Astrocyte (in vitro differentiated cells and primary cell): ENCODE data around the gene MTRR. TPM values are rescaled to one million over a fixed set of nuclear protein-coding genes. Genes with fewer than 3 reads are reported as not detected.

ENCODE experiments used
- DNase-seq: peaks from one replicate; pipeline ENCODE4 v3.0.0-alpha.2; 2010; ENCODE audit warnings: low read depth
- FAIRE-seq: peaks from 2 replicates; lab custom pipeline; 2011; peaks lifted over from hg19 to GRCh38; lab: Jason Lieb, UNC
- H2AFZ ChIP-seq: 2 replicates; pipeline ENCODE4 v1.6.0; 2012; ENCODE audit warnings: low read depth, low read length, inconsistent platforms
- H3K27ac ChIP-seq: 2 replicates; pipeline ENCODE4 v1.5.1; 2011; ENCODE audit warnings: low read depth, low read length, inconsistent platforms
- H3K27me3 ChIP-seq: 2 replicates; pipeline ENCODE4 v1.6.0; 2011; ENCODE audit warnings: low read length, inconsistent platforms; ENCODE audit not compliant: insufficient read depth
- H3K36me3 ChIP-seq: 2 replicates; pipeline ENCODE4 v1.5.1; 2011; ENCODE audit warnings: low read length, inconsistent platforms; ENCODE audit not compliant: insufficient read depth
- H3K4me1 ChIP-seq: 2 replicates; pipeline ENCODE4 v1.5.1; 2011; ENCODE audit warnings: low read length, inconsistent platforms; ENCODE audit not compliant: insufficient read depth
- H3K4me2 ChIP-seq: 2 replicates; pipeline ENCODE4 v1.6.0; 2012; ENCODE audit warnings: low read length, inconsistent platforms
- H3K4me3 ChIP-seq: 2 replicates; pipeline ENCODE4 v1.5.1; 2011; ENCODE audit warnings: low read depth, mild to moderate bottlenecking, low read length, inconsistent platforms; ENCODE audit not compliant: insufficient read depth
- H3K79me2 ChIP-seq: 2 replicates; pipeline ENCODE4 v1.6.0; 2012; ENCODE audit warnings: mild to moderate bottlenecking, low read length, inconsistent platforms; ENCODE audit not compliant: insufficient read depth
- H3K9ac ChIP-seq: 2 replicates; pipeline ENCODE4 v1.6.0; 2012; ENCODE audit warnings: mild to moderate bottlenecking, low read length, inconsistent platforms
- H3K9me3 ChIP-seq: 2 replicates; pipeline ENCODE4 v1.5.1; 2012; ENCODE audit warnings: low read depth, mild to moderate bottlenecking, low read length, inconsistent platforms; ENCODE audit not compliant: insufficient read depth
- H4K20me1 ChIP-seq: 2 replicates; pipeline ENCODE4 v1.6.0; 2012; ENCODE audit warnings: low read length, inconsistent platforms; ENCODE audit not compliant: insufficient read depth
- H3K27ac Mint-ChIP-seq: one replicate; pipeline ENCODE4 v1.8.0; 2021; ENCODE audit warnings: mild to moderate bottlenecking, mixed read lengths; ENCODE audit not compliant: unreplicated experiment
- H3K27me3 Mint-ChIP-seq: one replicate; pipeline ENCODE4 v1.8.0; 2021; ENCODE audit warnings: low read depth, mixed read lengths; ENCODE audit not compliant: unreplicated experiment
- H3K36me3 Mint-ChIP-seq: one replicate; pipeline ENCODE4 v1.8.0; 2021; ENCODE audit warnings: low read depth, mixed read lengths; ENCODE audit not compliant: unreplicated experiment
- H3K4me1 Mint-ChIP-seq: one replicate; pipeline ENCODE4 v1.8.0; 2021; ENCODE audit warnings: low read depth, mixed read lengths; ENCODE audit not compliant: unreplicated experiment
- H3K4me3 Mint-ChIP-seq: one replicate; pipeline ENCODE4 v1.8.0; 2021; ENCODE audit warnings: mild to moderate bottlenecking, moderate library complexity, mixed read lengths; ENCODE audit not compliant: unreplicated experiment
- H3K9me3 Mint-ChIP-seq: one replicate; pipeline ENCODE4 v1.8.0; 2021; ENCODE audit warnings: mild to moderate bottlenecking, mixed read lengths; ENCODE audit not compliant: unreplicated experiment
- CTCF ChIP-seq: IDR thresholded peaks from 2 replicates; pipeline ENCODE4 v1.5.1; 2011; ENCODE audit warnings: low read depth, mild to moderate bottlenecking, inconsistent platforms, low read length, moderate library complexity; ENCODE audit not compliant: insufficient read depth
- EZH2 ChIP-seq: IDR thresholded peaks from 2 replicates; pipeline ENCODE4 v1.6.1; 2012; ENCODE audit warnings: mild to moderate bottlenecking, low read length, inconsistent platforms; ENCODE audit not compliant: insufficient read depth
- total RNA-seq: library from RNA; stranded (reverse); gene quantifications from 2 replicates; pipeline ENCODE4 v1.2.1, GENCODE V29; 2021

Gene MTRR
- total RNA-seq, 1 donor from 2014 or later, result 32.2 TPM

DNA sequence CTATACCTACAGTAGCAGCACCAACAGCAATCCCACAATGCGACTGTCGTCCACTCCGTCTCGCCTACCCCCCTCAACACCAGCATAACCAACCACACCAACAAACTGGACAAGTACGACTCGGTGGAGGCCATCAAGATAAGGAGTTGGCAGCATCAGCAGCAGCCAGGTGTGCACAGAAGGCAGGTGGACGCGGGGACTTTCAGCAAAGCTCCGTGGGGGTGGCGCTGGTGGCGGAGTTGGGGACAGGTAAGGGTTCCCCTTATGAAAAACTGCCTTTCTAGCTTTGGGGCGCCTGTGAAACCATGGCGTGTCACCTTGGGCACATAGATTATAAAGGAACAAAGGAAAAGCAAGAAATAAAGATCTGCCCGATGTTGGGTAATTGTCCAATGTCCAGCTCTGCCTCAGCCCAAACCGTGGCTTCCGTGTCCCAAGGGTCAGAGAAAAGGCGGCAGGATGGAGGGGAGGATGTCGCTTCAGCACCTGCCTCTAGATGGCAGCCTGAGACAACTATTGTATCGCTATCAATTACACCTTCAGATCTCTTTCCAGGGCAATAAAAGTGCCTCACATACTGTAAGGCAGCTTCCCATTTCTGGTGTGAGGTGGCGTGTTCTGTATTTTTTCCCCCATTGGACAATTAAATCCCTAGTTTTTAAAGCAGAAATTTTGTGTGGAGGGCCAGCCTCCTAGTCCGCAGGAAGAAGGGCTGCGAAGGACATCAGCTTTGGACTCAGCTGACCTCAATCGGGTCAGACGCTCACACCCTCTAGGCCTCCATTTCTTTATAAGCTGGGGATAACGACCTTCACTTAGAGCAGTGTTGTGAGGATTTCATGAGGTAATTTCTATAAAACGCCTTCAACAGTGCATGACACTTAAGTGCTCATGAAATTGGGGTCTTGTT is 58.8 kb downstream of the MTRR start:
- Mint-ChIP-seq H3K4me3 (no peak overlapping the region), H3K36me3 (no peaks in the 10 kb centered on the region), H3K9me3 (peaks cover 9% of the 10 kb centered on the region), H3K27ac (peak overlapping the region; percentile 48), H3K4me1 (peaks cover 4% of the 10 kb centered on the region), H3K27me3 (peaks cover 3% of the 10 kb centered on the region)
- peak; percentile 14 for DNase-seq
- no peak overlapping the region for H3K4me2 ChIP-seq
- peaks cover 13% of the 10 kb centered on the region for H3K4me1 ChIP-seq
- no peak overlapping the region for H3K4me3 ChIP-seq
- H3K27me3 ChIP-seq, result peaks cover 2% of the 10 kb centered on the region
- no peak for TF ChIP-seq EZH2
- peak; percentile 95 for TF ChIP-seq CTCF
- H3K36me3 ChIP-seq, result no peaks in the 10 kb centered on the region
- no peaks in the 10 kb centered on the region for H3K9me3 ChIP-seq
- H3K9ac ChIP-seq, result peak overlapping the region; percentile 24
- H3K27ac ChIP-seq, result peak overlapping the region; percentile 95
- no peaks in the 10 kb centered on the region for H3K79me2 ChIP-seq
- no peak overlapping the region for H2AFZ ChIP-seq
- no peaks in the 10 kb centered on the region for H4K20me1 ChIP-seq
- FAIRE-seq, result peak; percentile 9

GRCh38 chr5:7930011-7930410 is 61.1 kb downstream of the MTRR start:
- Histone ChIP-seq H3K4me1 (peaks cover 13% of the 10 kb centered on the region), H3K36me3 (no peaks in the 10 kb centered on the region), H3K4me2 (no peak overlapping the region), H3K79me2 (no peaks in the 10 kb centered on the region), H3K4me3 (no peak overlapping the region), H3K9ac (no peak overlapping the region), H4K20me1 (no peaks in the 10 kb centered on the region), H3K27me3 (peaks cover 2% of the 10 kb centered on the region), H3K27ac (no peak overlapping the region), H3K9me3 (no peaks in the 10 kb centered on the region), H2AFZ (no peak overlapping the region)
- Mint-ChIP-seq H3K27me3 (peaks cover 3% of the 10 kb centered on the region), H3K27ac (no peak overlapping the region), H3K36me3 (no peaks in the 10 kb centered on the region), H3K9me3 (peaks cover 9% of the 10 kb centered on the region), H3K4me1 (peaks cover 4% of the 10 kb centered on the region), H3K4me3 (no peak overlapping the region)
- no peak for DNase-seq
- TF ChIP-seq CTCF (no peak), EZH2 (no peak)
- FAIRE-seq, result no peak

DNA sequence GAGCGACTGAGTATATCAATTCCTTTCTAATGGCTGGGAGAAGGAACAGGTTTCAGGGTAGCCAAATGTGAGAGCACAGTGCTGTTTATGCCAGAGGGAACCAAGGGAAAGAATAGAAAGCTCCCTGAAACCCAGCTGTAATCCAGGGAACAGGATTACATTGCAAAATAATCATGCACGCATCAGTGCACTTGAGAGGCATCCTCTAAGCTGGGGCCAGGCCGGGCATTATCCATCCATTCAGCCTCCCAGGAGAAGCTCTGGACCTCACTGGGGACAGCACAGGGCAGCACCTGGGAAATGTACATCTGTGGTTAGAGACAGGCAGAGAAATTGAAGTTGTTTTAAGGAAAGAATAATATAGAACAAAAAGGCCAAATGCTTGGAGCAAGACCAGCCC is 72.7 kb downstream of the MTRR start:
- H3K27me3 Mint-ChIP-seq, result peaks cover 5% of the 10 kb centered on the region
- Histone ChIP-seq H3K4me3 (no peak overlapping the region), H3K27me3 (no peaks in the 10 kb centered on the region), H3K27ac (no peak overlapping the region), H2AFZ (no peak overlapping the region), H4K20me1 (no peaks in the 10 kb centered on the region), H3K4me1 (no peaks in the 10 kb centered on the region), H3K9me3 (no peaks in the 10 kb centered on the region), H3K4me2 (no peak overlapping the region), H3K9ac (no peak overlapping the region), H3K36me3 (no peaks in the 10 kb centered on the region), H3K79me2 (no peaks in the 10 kb centered on the region)
- no peak overlapping the region for H3K4me3 Mint-ChIP-seq
- FAIRE-seq (no peak), DNase-seq (no peak)
- no peaks in the 10 kb centered on the region for H3K4me1 Mint-ChIP-seq
- no peaks in the 10 kb centered on the region for H3K36me3 Mint-ChIP-seq
- no peak overlapping the region for H3K27ac Mint-ChIP-seq
- TF ChIP-seq CTCF, result no peak
- TF ChIP-seq EZH2, result no peak
- H3K9me3 Mint-ChIP-seq, result peaks cover 3% of the 10 kb centered on the region
